Measurements from ENCODE around the gene PCBD2.
"Not testable (repeated sequence)": the region's sequence is repeated elsewhere in the genome, so short reads cannot be mapped to it uniquely, and the experiment has no call there.

Gene PCBD2

GRCh38 chr5:134904610-134905245, at the start of gene PCBD2:
PCBD2 (plus strand) TSS chr5:134905131; CDS start chr5:134905140, 9 bp downstream.
- Histone ChIP-seq H3K4me3 (ENCODE audit: low read depth in 1 of 2, low read length in 2 of 2) (peak within 1 kb of the TSS; percentile 89), H3K4me1 (ENCODE audit: control insufficient read depth in 1 of 2, insufficient read depth in 2 of 2, low read length in 2 of 2) (peaks cover 5 to 8% of the 10 kb centered on the region in 2 donors), H3K27me3 (ENCODE audit: control insufficient read depth in 1 of 2, insufficient read depth in 2 of 2, low read length in 2 of 2) (no peaks in the 10 kb centered on the region), H3K27ac (ENCODE audit: low read depth, low read length) (peak within 1 kb of the TSS; percentile 98), H3K9ac (ENCODE audit: low read depth in 1 of 2, low read length in 2 of 2) (peak within 1 kb of the TSS; percentile 72 to 76), H3K36me3 (ENCODE audit: control insufficient read depth in 1 of 2, insufficient read depth in 2 of 2, low read length in 2 of 2) (peaks cover 0 to 11% of the 10 kb centered on the region in 2 donors), H3K9me3 (ENCODE audit: control insufficient read depth in 1 of 2, low read length in 2 of 2) (no peaks in the 10 kb centered on the region)

GRCh38 chr5:134856465-134856864, 48.5 kb upstream of the PCBD2 start:
- H3K9me3 ChIP-seq (ENCODE audit: control insufficient read depth in 1 of 2, low read length in 2 of 2); H3K27ac ChIP-seq (ENCODE audit: low read depth, low read length); H3K27me3 ChIP-seq (ENCODE audit: control insufficient read depth in 1 of 2, insufficient read depth in 2 of 2, low read length in 2 of 2); H3K4me3 ChIP-seq (ENCODE audit: low read depth in 1 of 2, low read length in 2 of 2); H3K9ac ChIP-seq (ENCODE audit: low read depth in 1 of 2, low read length in 2 of 2); H3K4me1 ChIP-seq (ENCODE audit: control insufficient read depth in 1 of 2, insufficient read depth in 2 of 2, low read length in 2 of 2): not testable (repeated sequence)
- H3K36me3 ChIP-seq (ENCODE audit: control insufficient read depth in 1 of 2, insufficient read depth in 2 of 2, low read length in 2 of 2), result peaks cover 24 to 31% of the 10 kb centered on the region in 2 donors

- Histone ChIP-seq H3K36me3 (ENCODE audit: control insufficient read depth in 1 of 2, insufficient read depth in 2 of 2, low read length in 2 of 2) (peaks cover 22 to 31% of the 10 kb centered on the region in 2 donors), H3K4me3 (ENCODE audit: low read depth in 1 of 2, low read length in 2 of 2) (no peak overlapping the region), H3K27me3 (ENCODE audit: control insufficient read depth in 1 of 2, insufficient read depth in 2 of 2, low read length in 2 of 2) (no peaks in the 10 kb centered on the region), H3K27ac (ENCODE audit: low read depth, low read length) (no peak overlapping the region), H3K4me1 (ENCODE audit: control insufficient read depth in 1 of 2, insufficient read depth in 2 of 2, low read length in 2 of 2) (no peaks in the 10 kb centered on the region), H3K9ac (ENCODE audit: low read depth in 1 of 2, low read length in 2 of 2) (no peak overlapping the region), H3K9me3 (ENCODE audit: control insufficient read depth in 1 of 2, low read length in 2 of 2) (no peaks in the 10 kb centered on the region)
These were observed 47.5 kb upstream of the PCBD2 start for GRCh38 chr5:134857401-134857800.

GRCh38 chr5:134864707-134865106, 40.2 kb upstream of the PCBD2 start:
- H3K9me3 ChIP-seq (ENCODE audit: control insufficient read depth in 1 of 2, low read length in 2 of 2), result no peaks in the 10 kb centered on the region
- no peak overlapping the region for H3K9ac ChIP-seq (ENCODE audit: low read depth in 1 of 2, low read length in 2 of 2)
- H3K27me3 ChIP-seq (ENCODE audit: control insufficient read depth in 1 of 2, insufficient read depth in 2 of 2, low read length in 2 of 2), result no peaks in the 10 kb centered on the region
- H3K4me1 ChIP-seq (ENCODE audit: control insufficient read depth in 1 of 2, insufficient read depth in 2 of 2, low read length in 2 of 2), result no peaks in the 10 kb centered on the region
- peaks cover 0 to 5% of the 10 kb centered on the region in 2 donors for H3K36me3 ChIP-seq (ENCODE audit: control insufficient read depth in 1 of 2, insufficient read depth in 2 of 2, low read length in 2 of 2)
- H3K4me3 ChIP-seq (ENCODE audit: low read depth in 1 of 2, low read length in 2 of 2), result no peak overlapping the region
- H3K27ac ChIP-seq (ENCODE audit: low read depth, low read length), result no peak overlapping the region

GRCh38 chr5:134873494-134873893, 31.4 kb upstream of the PCBD2 start:
- no peaks in the 10 kb centered on the region for H3K9me3 ChIP-seq (ENCODE audit: control insufficient read depth in 1 of 2, low read length in 2 of 2)
- H3K36me3 ChIP-seq (ENCODE audit: control insufficient read depth in 1 of 2, insufficient read depth in 2 of 2, low read length in 2 of 2), result no peaks in the 10 kb centered on the region
- H3K4me3 ChIP-seq (ENCODE audit: low read depth in 1 of 2, low read length in 2 of 2), result peak overlapping the region; percentile 74 to 96
- peak overlapping the region in 1 of 2 donors; percentile 80 for H3K9ac ChIP-seq (ENCODE audit: low read depth in 1 of 2, low read length in 2 of 2)
- H3K27ac ChIP-seq (ENCODE audit: low read depth, low read length), result no peak overlapping the region
- H3K4me1 ChIP-seq (ENCODE audit: control insufficient read depth in 1 of 2, insufficient read depth in 2 of 2, low read length in 2 of 2), result peaks cover 24 to 27% of the 10 kb centered on the region in 2 donors
- H3K27me3 ChIP-seq (ENCODE audit: control insufficient read depth in 1 of 2, insufficient read depth in 2 of 2, low read length in 2 of 2), result no peaks in the 10 kb centered on the region

GRCh38 chr5:134873987-134874830, 30.7 kb upstream of the PCBD2 start, which contains the start of gene TXNDC15:
TXNDC15 (plus strand) TSS chr5:134874371; CDS start chr5:134874428, 57 bp downstream.
- Histone ChIP-seq H3K27me3 (ENCODE audit: control insufficient read depth in 1 of 2, insufficient read depth in 2 of 2, low read length in 2 of 2) (no peaks in the 10 kb centered on the region), H3K4me3 (ENCODE audit: low read depth in 1 of 2, low read length in 2 of 2) (peak within 1 kb of the TSS; percentile 74 to 96), H3K4me1 (ENCODE audit: control insufficient read depth in 1 of 2, insufficient read depth in 2 of 2, low read length in 2 of 2) (peaks cover 24 to 27% of the 10 kb centered on the region in 2 donors), H3K27ac (ENCODE audit: low read depth, low read length) (peak within 1 kb of the TSS; percentile 92), H3K9ac (ENCODE audit: low read depth in 1 of 2, low read length in 2 of 2) (peak within 1 kb of the TSS; percentile 80), H3K36me3 (ENCODE audit: control insufficient read depth in 1 of 2, insufficient read depth in 2 of 2, low read length in 2 of 2) (no peaks in the 10 kb centered on the region), H3K9me3 (ENCODE audit: control insufficient read depth in 1 of 2, low read length in 2 of 2) (no peaks in the 10 kb centered on the region)

GRCh38 chr5:134874831-134875655, 29.9 kb upstream of the PCBD2 start:
- H3K27ac ChIP-seq (ENCODE audit: low read depth, low read length), result peak overlapping the region; percentile 92

GRCh38 chr5:134877159-134877558, 27.8 kb upstream of the PCBD2 start:
- H3K9me3 ChIP-seq (ENCODE audit: control insufficient read depth in 1 of 2, low read length in 2 of 2), result no peaks in the 10 kb centered on the region
- no peaks in the 10 kb centered on the region for H3K36me3 ChIP-seq (ENCODE audit: control insufficient read depth in 1 of 2, insufficient read depth in 2 of 2, low read length in 2 of 2)
- no peak overlapping the region for H3K4me3 ChIP-seq (ENCODE audit: low read depth in 1 of 2, low read length in 2 of 2)
- H3K4me1 ChIP-seq (ENCODE audit: control insufficient read depth in 1 of 2, insufficient read depth in 2 of 2, low read length in 2 of 2), result peaks cover 27 to 28% of the 10 kb centered on the region in 2 donors
- no peaks in the 10 kb centered on the region for H3K27me3 ChIP-seq (ENCODE audit: control insufficient read depth in 1 of 2, insufficient read depth in 2 of 2, low read length in 2 of 2)
- no peak overlapping the region for H3K27ac ChIP-seq (ENCODE audit: low read depth, low read length)
- H3K9ac ChIP-seq (ENCODE audit: low read depth in 1 of 2, low read length in 2 of 2), result no peak overlapping the region

More at GRCh38 chr5:134874831-134875655, 29.9 kb upstream of the PCBD2 start:
- peaks cover 27 to 28% of the 10 kb centered on the region in 2 donors for H3K4me1 ChIP-seq (ENCODE audit: control insufficient read depth in 1 of 2, insufficient read depth in 2 of 2, low read length in 2 of 2)
- H3K9me3 ChIP-seq (ENCODE audit: control insufficient read depth in 1 of 2, low read length in 2 of 2), result no peaks in the 10 kb centered on the region
- no peaks in the 10 kb centered on the region for H3K36me3 ChIP-seq (ENCODE audit: control insufficient read depth in 1 of 2, insufficient read depth in 2 of 2, low read length in 2 of 2)
- H3K4me3 ChIP-seq (ENCODE audit: low read depth in 1 of 2, low read length in 2 of 2), result peak overlapping the region; percentile 74 to 96
- peak overlapping the region; percentile 80 for H3K9ac ChIP-seq (ENCODE audit: low read depth in 1 of 2, low read length in 2 of 2)
- no peaks in the 10 kb centered on the region for H3K27me3 ChIP-seq (ENCODE audit: control insufficient read depth in 1 of 2, insufficient read depth in 2 of 2, low read length in 2 of 2)

- no peak overlapping the region for H3K4me3 ChIP-seq (ENCODE audit: low read depth in 1 of 2, low read length in 2 of 2)
- H3K4me1 ChIP-seq (ENCODE audit: control insufficient read depth in 1 of 2, insufficient read depth in 2 of 2, low read length in 2 of 2), result peaks cover 27 to 28% of the 10 kb centered on the region in 2 donors
- H3K9ac ChIP-seq (ENCODE audit: low read depth in 1 of 2, low read length in 2 of 2), result no peak overlapping the region
- H3K36me3 ChIP-seq (ENCODE audit: control insufficient read depth in 1 of 2, insufficient read depth in 2 of 2, low read length in 2 of 2), result no peaks in the 10 kb centered on the region
- H3K27me3 ChIP-seq (ENCODE audit: control insufficient read depth in 1 of 2, insufficient read depth in 2 of 2, low read length in 2 of 2), result no peaks in the 10 kb centered on the region
- H3K9me3 ChIP-seq (ENCODE audit: control insufficient read depth in 1 of 2, low read length in 2 of 2), result no peaks in the 10 kb centered on the region
- no peak overlapping the region for H3K27ac ChIP-seq (ENCODE audit: low read depth, low read length)
These were observed 26.5 kb upstream of the PCBD2 start for GRCh38 chr5:134878403-134878802.
